ENCODE data around the gene PRICKLE2. TPM values are rescaled to one million over a fixed set of nuclear protein-coding genes. Genes with fewer than 3 reads are reported as not detected.

PRICKLE2 gene
- total and polyA plus RNA-seq, 4 donors = 0.89 to 8.0 (median 3.2) TPM

GRCh38 chr3:64088408-64089205 is 136.7 kb downstream of the PRICKLE2 start (continued):
- TF ChIP-seq SP1 (IDR thresholded peaks at IDR 0.05) (no peak), HNF4A (conservative IDR thresholded peaks at IDR 0.05) (no peak), NR2F2 (IDR thresholded peaks at IDR 0.05) (no peak), REST (IDR thresholded peaks at IDR 0.05) (no peak), MAX (IDR thresholded peaks at IDR 0.05) (no peak), EGR1 (IDR thresholded peaks at IDR 0.05; ENCODE audit: low read depth in 2 of 2) (no peak)

GRCh38 chr3:64086479-64087252 is 138.6 kb downstream of the PRICKLE2 start:
- Histone ChIP-seq H3K27me3 (ENCODE audit: control insufficient read depth in 4 of 4, insufficient read depth in 4 of 4, low read length in 3 of 4) (no peaks in the 10 kb centered on the region), H3K9me3 (ENCODE audit: control insufficient read depth in 4 of 4, low read length in 3 of 4) (no peaks in the 10 kb centered on the region), H3K36me3 (ENCODE audit: control insufficient read depth in 4 of 4, insufficient read depth in 3 of 4, low read depth in 1 of 4, low read length in 3 of 4) (no peaks in the 10 kb centered on the region), H3K4me3 (ENCODE audit: low read depth in 1 of 3, low read length in 3 of 3) (no peak overlapping the region), H3K4me1 (ENCODE audit: control insufficient read depth in 4 of 4, insufficient read depth in 4 of 4, low read length in 3 of 4) (no peaks in the 10 kb centered on the region), H3K27ac (ENCODE audit: low read depth in 1 of 2, low read length in 2 of 2) (no peak overlapping the region), H3K9ac (ENCODE audit: low read depth in 1 of 2, low read length in 2 of 2) (no peak overlapping the region)
- TF ChIP-seq FOXA1 (IDR thresholded peaks at IDR 0.05) (no peak), JUND (IDR thresholded peaks at IDR 0.05) (no peak), RXRA (IDR thresholded peaks at IDR 0.05) (peak in 1 of 2 donors; percentile 47), ZBTB33 (IDR thresholded peaks at IDR 0.05) (no peak), HNF4G (IDR thresholded peaks at IDR 0.05) (no peak), EGR1 (IDR thresholded peaks at IDR 0.05; ENCODE audit: low read depth in 2 of 2) (no peak), MAX (IDR thresholded peaks at IDR 0.05) (no peak), FOXA2 (IDR thresholded peaks at IDR 0.05) (no peak), HNF4A (conservative IDR thresholded peaks at IDR 0.05) (peak; percentile 29 to 75), YY1 (IDR thresholded peaks at IDR 0.05) (peak; percentile 28)
- TF ChIP-seq, protein P1, sequence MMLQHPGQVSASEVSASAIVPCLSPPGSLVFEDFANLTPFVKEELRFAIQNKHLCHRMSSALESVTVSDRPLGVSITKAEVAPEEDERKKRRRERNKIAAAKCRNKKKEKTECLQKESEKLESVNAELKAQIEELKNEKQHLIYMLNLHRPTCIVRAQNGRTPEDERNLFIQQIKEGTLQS (IDR thresholded peaks at IDR 0.05) = no peak
- 75% methylated on average over 5 of the region's 5 CpGs for WGBS
- DNase-seq (ENCODE audit: low spot score) = no peak

Measured in liver (tissue), 9 donors.